SH-SY5Y (cell line): ENCODE data around the gene DISP1.

Experiments used
- GATA2 ChIP-seq: IDR thresholded peaks from 2 replicates; pipeline ENCODE4 v1.6.1; 2011; ENCODE audit warnings: mild to moderate bottlenecking, low read depth, low read length
- GATA3 ChIP-seq: IDR thresholded peaks from 2 replicates; pipeline ENCODE4 v1.6.1; 2011; ENCODE audit warnings: low read depth, mild to moderate bottlenecking, low read length, moderate library complexity

DNA sequence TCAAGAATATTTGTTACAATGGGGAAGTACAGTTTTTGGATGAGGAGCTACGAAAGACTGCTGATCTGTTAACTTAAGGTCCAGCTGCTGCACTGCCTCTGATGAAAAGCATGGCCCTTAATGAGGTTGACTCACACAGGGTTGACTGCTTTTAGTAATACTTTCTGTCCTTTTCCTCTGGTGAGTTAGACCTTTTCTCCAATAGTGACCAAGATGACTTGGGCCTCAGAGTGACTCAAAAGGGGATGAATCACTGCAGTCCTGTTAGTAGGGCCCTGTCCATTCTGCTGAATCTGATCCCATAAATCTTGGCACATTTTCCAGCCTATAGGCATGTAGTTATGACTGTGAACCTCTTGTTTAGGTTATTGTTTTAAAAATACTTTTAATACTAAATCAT is 2.7 kb downstream of the DISP1 start:
- no peak for TF ChIP-seq GATA3
- TF ChIP-seq GATA2, result no peak
